Vagina (tissue), 2 donors: ENCODE data around the gene ZNF451.

Experiments used
- CTCF ChIP-seq, 3 experiments: fragments of 450-650 bp in 2 of 3; fragments of 200-600 bp in 1 of 3; sonication (generic) in 1 of 3; IDR thresholded peaks; one replicate each; pipeline ENCODE4 v1.5.1; 2017 to 2019; ENCODE audit warnings: antibody characterized with exemption in 3 of 3, mild to moderate bottlenecking in 2 of 3, moderate library complexity in 2 of 3
- POLR2A ChIP-seq, 2 donors: fragments of 450-650 bp; IDR thresholded peaks; one replicate each; pipeline ENCODE4 v1.6.1; 2017; ENCODE audit warnings: antibody characterized with exemption in 2 of 2, mild to moderate bottlenecking in 2 of 2, moderate library complexity in 2 of 2
- POLR2AphosphoS5 ChIP-seq, 2 donors: sonication (generic); formaldehyde crosslinking; IDR thresholded peaks; one replicate each; pipeline ENCODE4 v1.9.0; 2017; ENCODE audit warnings: antibody characterized with exemption in 2 of 2, mild to moderate bottlenecking in 2 of 2, low read depth in 1 of 2; ENCODE audit not compliant: insufficient read depth in 1 of 2

- TF ChIP-seq CTCF (IDR thresholded peaks at IDR 0.05) (no peak), POLR2A (IDR thresholded peaks at IDR 0.05) (no peak), POLR2AphosphoS5 (IDR thresholded peaks at IDR 0.05; ENCODE audit: insufficient read depth in 1 of 2, low read depth in 1 of 2) (no peak)
Measured at GRCh38 chr6:57089265-57089664, 723 bp upstream of the ZNF451 start.
